Measurements from ENCODE around the gene SLC12A3.
"Not testable (repeated sequence)": the region's sequence is repeated elsewhere in the genome, so short reads cannot be mapped to it uniquely, and the experiment has no call there.

The SLC12A3 gene

GRCh38 chr16:56858374-56858773, 6.6 kb upstream of the SLC12A3 start:
- H3K36me3 ChIP-seq (ENCODE audit: control insufficient read depth in 2 of 2, insufficient read depth in 2 of 2, low read length in 2 of 2): no peaks in the 10 kb centered on the region
- H3K9me3 ChIP-seq (ENCODE audit: control insufficient read depth in 2 of 2, low read length in 2 of 2): no peaks in the 10 kb centered on the region
- H3K4me3 ChIP-seq (ENCODE audit: low read length in 2 of 2): no peak overlapping the region
- no peak overlapping the region for H3K27ac ChIP-seq (ENCODE audit: low read length)
- H3K4me1 ChIP-seq (ENCODE audit: control insufficient read depth, insufficient read depth, low read length): no peaks in the 10 kb centered on the region
- no peaks in the 10 kb centered on the region for H3K27me3 ChIP-seq (ENCODE audit: control insufficient read depth in 1 of 2, insufficient read depth in 2 of 2, low read length in 2 of 2)
- H3K9ac ChIP-seq (ENCODE audit: low read length in 2 of 2): no peak overlapping the region

- no peaks in the 10 kb centered on the region for H3K36me3 ChIP-seq (ENCODE audit: control insufficient read depth in 2 of 2, insufficient read depth in 2 of 2, low read length in 2 of 2)
- H3K9me3 ChIP-seq (ENCODE audit: control insufficient read depth in 2 of 2, low read length in 2 of 2): no peaks in the 10 kb centered on the region
- H3K9ac ChIP-seq (ENCODE audit: low read length in 2 of 2): no peak overlapping the region
- H3K4me1 ChIP-seq (ENCODE audit: control insufficient read depth, insufficient read depth, low read length): no peaks in the 10 kb centered on the region
- no peak overlapping the region for H3K27ac ChIP-seq (ENCODE audit: low read length)
- no peaks in the 10 kb centered on the region for H3K27me3 ChIP-seq (ENCODE audit: control insufficient read depth in 1 of 2, insufficient read depth in 2 of 2, low read length in 2 of 2)
- H3K4me3 ChIP-seq (ENCODE audit: low read length in 2 of 2): no peak overlapping the region
Observed at GRCh38 chr16:56859636-56860035, 5.4 kb upstream of the SLC12A3 start.

- Histone ChIP-seq H3K36me3 (ENCODE audit: control insufficient read depth in 2 of 2, insufficient read depth in 2 of 2, low read length in 2 of 2) (no peaks in the 10 kb centered on the region), H3K4me1 (ENCODE audit: control insufficient read depth, insufficient read depth, low read length) (no peaks in the 10 kb centered on the region), H3K27ac (ENCODE audit: low read length) (no peak overlapping the region), H3K9ac (ENCODE audit: low read length in 2 of 2) (no peak overlapping the region), H3K27me3 (ENCODE audit: control insufficient read depth in 1 of 2, insufficient read depth in 2 of 2, low read length in 2 of 2) (no peaks in the 10 kb centered on the region), H3K9me3 (ENCODE audit: control insufficient read depth in 2 of 2, low read length in 2 of 2) (no peaks in the 10 kb centered on the region), H3K4me3 (ENCODE audit: low read length in 2 of 2) (no peak overlapping the region)
Observed at GRCh38 chr16:56860226-56861020, 4.6 kb upstream of the SLC12A3 start.

GRCh38 chr16:56861092-56861610, 3.9 kb upstream of the SLC12A3 start:
- Histone ChIP-seq H3K4me1 (ENCODE audit: control insufficient read depth, insufficient read depth, low read length) (no peaks in the 10 kb centered on the region), H3K4me3 (ENCODE audit: low read length in 2 of 2) (no peak overlapping the region), H3K27ac (ENCODE audit: low read length) (no peak overlapping the region), H3K9ac (ENCODE audit: low read length in 2 of 2) (no peak overlapping the region), H3K27me3 (ENCODE audit: control insufficient read depth in 1 of 2, insufficient read depth in 2 of 2, low read length in 2 of 2) (no peaks in the 10 kb centered on the region), H3K9me3 (ENCODE audit: control insufficient read depth in 2 of 2, low read length in 2 of 2) (no peaks in the 10 kb centered on the region), H3K36me3 (ENCODE audit: control insufficient read depth in 2 of 2, insufficient read depth in 2 of 2, low read length in 2 of 2) (no peaks in the 10 kb centered on the region)

GRCh38 chr16:56861756-56862155, 3.3 kb upstream of the SLC12A3 start:
- Histone ChIP-seq H3K27me3 (ENCODE audit: control insufficient read depth in 1 of 2, insufficient read depth in 2 of 2, low read length in 2 of 2) (no peaks in the 10 kb centered on the region), H3K4me1 (ENCODE audit: control insufficient read depth, insufficient read depth, low read length) (no peaks in the 10 kb centered on the region), H3K36me3 (ENCODE audit: control insufficient read depth in 2 of 2, insufficient read depth in 2 of 2, low read length in 2 of 2) (no peaks in the 10 kb centered on the region), H3K4me3 (ENCODE audit: low read length in 2 of 2) (no peak overlapping the region), H3K9ac (ENCODE audit: low read length in 2 of 2) (no peak overlapping the region), H3K9me3 (ENCODE audit: control insufficient read depth in 2 of 2, low read length in 2 of 2) (no peaks in the 10 kb centered on the region), H3K27ac (ENCODE audit: low read length) (no peak overlapping the region)

- no peaks in the 10 kb centered on the region for H3K27me3 ChIP-seq (ENCODE audit: control insufficient read depth in 1 of 2, insufficient read depth in 2 of 2, low read length in 2 of 2)
- no peak overlapping the region for H3K9ac ChIP-seq (ENCODE audit: low read length in 2 of 2)
- no peak overlapping the region for H3K27ac ChIP-seq (ENCODE audit: low read length)
- H3K4me1 ChIP-seq (ENCODE audit: control insufficient read depth, insufficient read depth, low read length): peaks cover 4% of the 10 kb centered on the region
- no peaks in the 10 kb centered on the region for H3K9me3 ChIP-seq (ENCODE audit: control insufficient read depth in 2 of 2, low read length in 2 of 2)
- no peaks in the 10 kb centered on the region for H3K36me3 ChIP-seq (ENCODE audit: control insufficient read depth in 2 of 2, insufficient read depth in 2 of 2, low read length in 2 of 2)
- H3K4me3 ChIP-seq (ENCODE audit: low read length in 2 of 2): no peak overlapping the region
Observed at GRCh38 chr16:56862776-56863175, 2.2 kb upstream of the SLC12A3 start.

GRCh38 chr16:56865394-56866062, 521 bp downstream of the SLC12A3 start:
- peaks cover 5% of the 10 kb centered on the region for H3K4me1 ChIP-seq (ENCODE audit: control insufficient read depth, insufficient read depth, low read length)
- no peaks in the 10 kb centered on the region for H3K27me3 ChIP-seq (ENCODE audit: control insufficient read depth in 1 of 2, insufficient read depth in 2 of 2, low read length in 2 of 2)
- no peak overlapping the region for H3K27ac ChIP-seq (ENCODE audit: low read length)
- H3K4me3 ChIP-seq (ENCODE audit: low read length in 2 of 2): no peak overlapping the region
- no peaks in the 10 kb centered on the region for H3K9me3 ChIP-seq (ENCODE audit: control insufficient read depth in 2 of 2, low read length in 2 of 2)
- no peaks in the 10 kb centered on the region for H3K36me3 ChIP-seq (ENCODE audit: control insufficient read depth in 2 of 2, insufficient read depth in 2 of 2, low read length in 2 of 2)
- H3K9ac ChIP-seq (ENCODE audit: low read length in 2 of 2): no peak overlapping the region

- Histone ChIP-seq H3K9me3 (ENCODE audit: control insufficient read depth in 2 of 2, low read length in 2 of 2) (no peaks in the 10 kb centered on the region), H3K36me3 (ENCODE audit: control insufficient read depth in 2 of 2, insufficient read depth in 2 of 2, low read length in 2 of 2) (no peaks in the 10 kb centered on the region), H3K9ac (ENCODE audit: low read length in 2 of 2) (peak overlapping the region in 1 of 2 donors; percentile 14), H3K4me3 (ENCODE audit: low read length in 2 of 2) (no peak overlapping the region), H3K27ac (ENCODE audit: low read length) (no peak overlapping the region), H3K4me1 (ENCODE audit: control insufficient read depth, insufficient read depth, low read length) (peaks cover 5% of the 10 kb centered on the region), H3K27me3 (ENCODE audit: control insufficient read depth in 1 of 2, insufficient read depth in 2 of 2, low read length in 2 of 2) (no peaks in the 10 kb centered on the region)
Observed at GRCh38 chr16:56866955-56867830, 2.2 kb downstream of the SLC12A3 start.

- Histone ChIP-seq H3K4me1 (ENCODE audit: control insufficient read depth, insufficient read depth, low read length) (peaks cover 5% of the 10 kb centered on the region), H3K9me3 (ENCODE audit: control insufficient read depth in 2 of 2, low read length in 2 of 2) (no peaks in the 10 kb centered on the region), H3K36me3 (ENCODE audit: control insufficient read depth in 2 of 2, insufficient read depth in 2 of 2, low read length in 2 of 2) (no peaks in the 10 kb centered on the region), H3K27me3 (ENCODE audit: control insufficient read depth in 1 of 2, insufficient read depth in 2 of 2, low read length in 2 of 2) (no peaks in the 10 kb centered on the region), H3K9ac (ENCODE audit: low read length in 2 of 2) (no peak overlapping the region), H3K4me3 (ENCODE audit: low read length in 2 of 2) (no peak overlapping the region), H3K27ac (ENCODE audit: low read length) (no peak overlapping the region)
Observed at GRCh38 chr16:56868175-56868574, 3.2 kb downstream of the SLC12A3 start.

- not testable (repeated sequence) for H3K4me3 ChIP-seq (ENCODE audit: low read length in 2 of 2); H3K9ac ChIP-seq (ENCODE audit: low read length in 2 of 2); H3K4me1 ChIP-seq (ENCODE audit: control insufficient read depth, insufficient read depth, low read length); H3K27ac ChIP-seq (ENCODE audit: low read length); H3K27me3 ChIP-seq (ENCODE audit: control insufficient read depth in 1 of 2, insufficient read depth in 2 of 2, low read length in 2 of 2); H3K9me3 ChIP-seq (ENCODE audit: control insufficient read depth in 2 of 2, low read length in 2 of 2); H3K36me3 ChIP-seq (ENCODE audit: control insufficient read depth in 2 of 2, insufficient read depth in 2 of 2, low read length in 2 of 2)
Observed at GRCh38 chr16:56868766-56869165, 3.8 kb downstream of the SLC12A3 start.
